ENCODE results near the gene BACE2. TPM values are rescaled to one million over a fixed set of nuclear protein-coding genes. Genes with fewer than 3 reads are reported as not detected.

Gene BACE2
- total and polyA plus RNA-seq, 2 of the 4 experiments (the other 2 are of a cell fraction) = 17.0 to 35.5 TPM

- Histone ChIP-seq H2AFZ (replicated peaks; ENCODE audit: low read length, poor library complexity) (no peak overlapping the region), H4K91ac (ENCODE audit: insufficient read depth, low read depth, low read length) (no peak overlapping the region), H2BK20ac (ENCODE audit: low read depth, low read length) (no peak overlapping the region), H4K8ac (ENCODE audit: low read depth in 2 of 2, low read length in 2 of 2) (no peak overlapping the region), H3K4me2 (ENCODE audit: low read depth, low read length) (no peak overlapping the region), H2AK5ac (ENCODE audit: low read depth, low read length) (no peak overlapping the region), H3K79me1 (ENCODE audit: low read depth in 1 of 2, low read length in 2 of 2) (no peaks in the 10 kb centered on the region), H3K56ac (ENCODE audit: extremely low read depth, insufficient read depth, low read length) (no peak overlapping the region), H3K9me3 (ENCODE audit: control insufficient read depth, insufficient read depth, low read length) (no peaks in the 10 kb centered on the region), H3K14ac (replicated peaks; ENCODE audit: low read depth, low read length) (no peak overlapping the region), H2BK5ac (ENCODE audit: low read depth, low read length, poor library complexity, severe bottlenecking) (no peak overlapping the region), H4K5ac (ENCODE audit: low read depth, low read length) (no peak overlapping the region), H2AK9ac (replicated peaks; ENCODE audit: low read depth, low read length, poor library complexity) (no peak overlapping the region), H3K27me3 (ENCODE audit: control insufficient read depth, insufficient read depth, low read length) (no peaks in the 10 kb centered on the region; the same call in 1 of the 2 replicates), H3K4me1 (ENCODE audit: control insufficient read depth, insufficient read depth, low read length) (no peaks in the 10 kb centered on the region), H3K4ac (ENCODE audit: low read depth, low read length) (no peak overlapping the region), H3K9ac (ENCODE audit: low read depth, low read length) (no peak overlapping the region), H3K18ac (ENCODE audit: low read depth, low read length) (no peak overlapping the region), H3K4me3 (ENCODE audit: insufficient read depth, low read depth, low read length) (no peak overlapping the region), H3K27ac (ENCODE audit: insufficient read depth, low read length) (no peak overlapping the region), H3K23ac (ENCODE audit: low read depth, low read length) (no peak overlapping the region), H4K20me1 (ENCODE audit: insufficient read depth, low read length) (no peaks in the 10 kb centered on the region), H2BK120ac (ENCODE audit: low read depth, low read length) (no peak overlapping the region), H3K9me1 (ENCODE audit: insufficient read depth, low read length) (no peaks in the 10 kb centered on the region; the same call in 1 of the 2 replicates), H2BK15ac (ENCODE audit: low read depth, low read length) (no peak overlapping the region), H3K36me3 (ENCODE audit: control insufficient read depth, insufficient read depth, low read length) (no peaks in the 10 kb centered on the region)
- WGBS, 2 experiments (ENCODE audit: extremely low coverage in 2 of 2, insufficient read length in 1 of 2) = 74% methylated on average over 3 of the region's 6 CpGs; no CpG with 5 or more reads in 1 of the 2 experiments
- intact Hi-C loops (cut with micrococcal nuclease) (no loop called here), dilution Hi-C loops (cut with HindIII; ENCODE audit: low sequenced_read_pairs, unreplicated experiment) (no loop called here), in situ Hi-C loops (cut with MboI; ENCODE audit: low sequenced_read_pairs) (no loop called here)
- ATAC-seq (ENCODE audit: low read depth) (no peak), DNase-seq (no peak)
- ChIA-PET CTCF (no interaction called here), POLR2A (ENCODE audit: unreplicated experiment) (no interaction called here)
- no TSS peak for BruUV-seq (replicated peaks)
- TF ChIP-seq CHD1 (IDR thresholded peaks at IDR 0.05; ENCODE audit: low read depth, low read length) (no peak), BHLHE40 (IDR thresholded peaks at IDR 0.05; ENCODE audit: low read depth, low read length) (no peak), NFE2L2 (IDR thresholded peaks at IDR 0.05; ENCODE audit: low read depth, low read length) (no peak), RFX5 (IDR thresholded peaks at IDR 0.05; ENCODE audit: low read depth, low read length) (no peak)
- TF ChIP-seq, protein P1, sequence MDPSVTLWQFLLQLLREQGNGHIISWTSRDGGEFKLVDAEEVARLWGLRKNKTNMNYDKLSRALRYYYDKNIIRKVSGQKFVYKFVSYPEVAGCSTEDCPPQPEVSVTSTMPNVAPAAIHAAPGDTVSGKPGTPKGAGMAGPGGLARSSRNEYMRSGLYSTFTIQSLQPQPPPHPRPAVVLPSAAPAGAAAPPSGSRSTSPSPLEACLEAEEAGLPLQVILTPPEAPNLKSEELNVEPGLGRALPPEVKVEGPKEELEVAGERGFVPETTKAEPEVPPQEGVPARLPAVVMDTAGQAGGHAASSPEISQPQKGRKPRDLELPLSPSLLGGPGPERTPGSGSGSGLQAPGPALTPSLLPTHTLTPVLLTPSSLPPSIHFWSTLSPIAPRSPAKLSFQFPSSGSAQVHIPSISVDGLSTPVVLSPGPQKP (IDR thresholded peaks at IDR 0.05; ENCODE audit: borderline replicate concordance, low read depth, low read length) = no peak
These were observed 31.7 kb upstream of the BACE2 start for GRCh38 chr21:41136286-41136685.

Data from IMR-90 (cell line).